ENCODE measurements around the gene PTPRE. TPM values are rescaled to one million over a fixed set of nuclear protein-coding genes. Genes with fewer than 3 reads are reported as not detected.

PTPRE gene
- total RNA-seq, 1 experiment from 2014 or later = 3.1 TPM

GRCh38 chr10:128125416-128125943 lies 218.6 kb downstream of the PTPRE start (continued):
- TF ChIP-seq ZNF532 (CRISPR knock-in tag; IDR thresholded peaks at IDR 0.05; ENCODE audit: borderline replicate concordance) (no peak), ZNF121 (CRISPR knock-in tag; IDR thresholded peaks at IDR 0.05) (no peak), CREB1 (CRISPR knock-in tag; IDR thresholded peaks at IDR 0.05) (no peak)

GRCh38 chr10:128125944-128126764 lies 219.3 kb downstream of the PTPRE start, which contains the start of gene MKI67:
TSS of gene MKI67 (minus strand) at chr10:128126423. CDS start at chr10:128125667, 756 bp downstream.
- peak; percentile 86 for DNase-seq (ENCODE audit: low spot score)
- ChIA-PET CTCF (interaction anchor here (0.6 to 2.9 kb wide), 11 partner anchors 9 to 1016 kb away, joined by 3 to 13 read pairs (median 8); no protein-coding TSS in a partner anchor), POLR2A (interaction anchor here (0.6 to 1.6 kb wide), 3 partner anchors 23 to 1983 kb away, joined by 3 to 4 read pairs (median 3); no protein-coding TSS in a partner anchor)
- peaks cover 35% of the 10 kb centered on the region for H3K4me1 Mint-ChIP-seq
- peaks cover 16% of the 10 kb centered on the region for H3K36me3 Mint-ChIP-seq
- peak; percentile 83 for ATAC-seq
- H3K27ac Mint-ChIP-seq = peak within 1 kb of the TSS; percentile 68; the same call in 1 of the 2 replicates
- peak within 1 kb of the TSS; percentile 92 for H3K4me3 Mint-ChIP-seq
- H3K27me3 Mint-ChIP-seq (ENCODE audit: low read depth) = no peaks in the 10 kb centered on the region
- H3K9me3 Mint-ChIP-seq = no peaks in the 10 kb centered on the region
- TF ChIP-seq HMGA2 (CRISPR knock-in tag; IDR thresholded peaks at IDR 0.05) (no peak), JAZF1 (CRISPR knock-in tag; IDR thresholded peaks at IDR 0.05) (no peak), STAT6 (CRISPR knock-in tag; conservative IDR thresholded peaks at IDR 0.05; ENCODE audit: low read depth) (no peak), TEAD1 (CRISPR knock-in tag; IDR thresholded peaks at IDR 0.05) (no peak), CBFB (CRISPR knock-in tag; IDR thresholded peaks at IDR 0.05; ENCODE audit: low read depth) (no peak), NFYB (CRISPR knock-in tag; conservative IDR thresholded peaks at IDR 0.05; ENCODE audit: low read depth) (peak; percentile 65), GABPB1 (CRISPR knock-in tag; IDR thresholded peaks at IDR 0.05) (peak; percentile 48; the same call in 1 of the 2 replicates), EMX1 (CRISPR knock-in tag; IDR thresholded peaks at IDR 0.05) (no peak), MYBL2 (CRISPR knock-in tag; IDR thresholded peaks at IDR 0.05) (peak; percentile 99), ESRRA (CRISPR knock-in tag; IDR thresholded peaks at IDR 0.05; ENCODE audit: borderline replicate concordance) (no peak), JUN (CRISPR knock-in tag; IDR thresholded peaks at IDR 0.05) (0 out of 2 replicates have a peak, but pooled peaks have one; percentile 49), NFATC4 (CRISPR knock-in tag; IDR thresholded peaks at IDR 0.05) (no peak), HMGXB4 (CRISPR knock-in tag; IDR thresholded peaks at IDR 0.05) (no peak; the same call in 1 of the 2 replicates), E2F4 (CRISPR knock-in tag; IDR thresholded peaks at IDR 0.05; ENCODE audit: borderline replicate concordance, low read depth) (peak; percentile 96), AR (CRISPR knock-in tag; IDR thresholded peaks at IDR 0.05) (no peak), NR1H2 (CRISPR knock-in tag; IDR thresholded peaks at IDR 0.05) (no peak), SP1 (CRISPR knock-in tag; conservative IDR thresholded peaks at IDR 0.05) (peak; percentile 65), ZBTB21 (CRISPR knock-in tag; IDR thresholded peaks at IDR 0.05; ENCODE audit: borderline replicate concordance) (peak; percentile 55; the same call in 1 of the 2 replicates), ZNF121 (CRISPR knock-in tag; IDR thresholded peaks at IDR 0.05) (no peak), OVOL2 (CRISPR knock-in tag; IDR thresholded peaks at IDR 0.05; ENCODE audit: borderline replicate concordance) (no peak)
